HepG2 (cell line): ENCODE measurements around the gene SMAD2.

Experiments used
- ASH2L ChIP-seq: fragments of 300-600, 200-600 bp; sonication (generic); IDR thresholded peaks from 2 replicates; pipeline ENCODE4 v1.7.0; 2017; ENCODE audit warnings: low read depth, mild to moderate bottlenecking, moderate library complexity, mixed read lengths, low read length; ENCODE audit not compliant: insufficient read length
- ELF1 ChIP-seq: sonication (generic); formaldehyde crosslinking; IDR thresholded peaks from 2 replicates; pipeline ENCODE4 v1.4.0; 2020; ENCODE audit warnings: missing genetic modification reagents
- EZH2 ChIP-seq: conservative IDR thresholded peaks from 2 replicates; pipeline ENCODE4 v1.6.1; 2012; ENCODE audit warnings: mild to moderate bottlenecking, low read depth, low read length, moderate library complexity
- HNRNPH1 ChIP-seq: fragments of 200-400 bp; formaldehyde crosslinking; optimal IDR thresholded peaks from 2 replicates; pipeline ENCODE3; 2017; ENCODE audit warnings: mild to moderate bottlenecking, low read depth, low read length
- NFYB ChIP-seq: sonication (generic); formaldehyde crosslinking; IDR thresholded peaks from 2 replicates; pipeline ENCODE4 v1.4.0; 2020; ENCODE audit warnings: missing genetic modification reagents
- SMAD9 ChIP-seq: sonication (generic); formaldehyde crosslinking; IDR thresholded peaks from 2 replicates; pipeline ENCODE4 v1.5.1; 2020; ENCODE audit warnings: mild to moderate bottlenecking, missing genetic modification reagents
- THYN1 ChIP-seq: sonication (generic); formaldehyde crosslinking; IDR thresholded peaks from 2 replicates; pipeline ENCODE4 v1.8.1; 2023; ENCODE audit warnings: low read depth, mild to moderate bottlenecking, moderate library complexity, missing genetic modification reagents, borderline replicate concordance
- ZFP41 ChIP-seq: sonication (generic); formaldehyde crosslinking; IDR thresholded peaks from 2 replicates; pipeline ENCODE4 v1.4.0; 2020; ENCODE audit warnings: mild to moderate bottlenecking, missing genetic modification reagents, borderline replicate concordance
- ZNF121 ChIP-seq: sonication (generic); formaldehyde crosslinking; IDR thresholded peaks from 2 replicates; pipeline ENCODE4 v1.5.0; 2020; ENCODE audit warnings: mild to moderate bottlenecking, missing genetic modification reagents
- TF ChIP-seq, protein P1 (sequence below): IDR thresholded peaks from 2 replicates; pipeline ENCODE4 v1.6.1; 2012; ENCODE audit warnings: inconsistent platforms
- TF ChIP-seq, protein P2 (sequence below): sonication (generic); formaldehyde crosslinking; IDR thresholded peaks from 2 replicates; pipeline ENCODE4 v1.5.0; 2020; ENCODE audit warnings: mild to moderate bottlenecking, missing genetic modification reagents, moderate library complexity

DNA sequence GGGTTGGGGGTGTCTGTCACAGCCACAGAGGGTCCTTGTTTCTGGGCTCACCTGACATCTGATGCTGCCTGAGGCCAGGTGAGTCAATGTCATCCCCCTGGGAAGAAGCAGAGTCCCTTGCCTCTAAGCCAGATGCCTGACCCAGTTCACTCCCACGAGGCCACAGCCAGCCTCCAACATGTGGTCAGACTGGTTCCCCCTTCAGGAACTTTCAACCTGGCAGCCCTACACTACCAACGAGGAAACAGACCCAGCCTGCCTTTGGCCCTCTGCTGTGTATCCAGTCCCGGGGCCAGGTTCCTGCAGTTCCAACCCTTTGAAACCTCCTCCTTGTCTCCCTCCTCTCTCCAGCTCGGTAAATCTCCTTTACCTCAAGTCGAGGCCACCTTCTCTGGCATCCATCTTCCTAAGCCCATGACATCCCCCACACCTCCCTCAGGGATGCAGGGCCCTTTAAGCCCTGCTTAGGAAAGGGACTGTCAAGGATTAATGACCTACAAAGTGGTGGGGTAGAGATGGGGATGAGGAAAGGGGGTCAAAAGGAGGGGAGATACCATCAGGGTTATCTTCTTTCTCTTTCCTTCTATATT is 49.2 kb upstream of the SMAD2 start:
- TF ChIP-seq THYN1 (CRISPR knock-in tag) (no peak), EZH2 (no peak), HNRNPH1 (no peak), ZFP41 (CRISPR knock-in tag) (no peak), ASH2L (no peak), ZNF121 (CRISPR knock-in tag) (no peak), NFYB (CRISPR knock-in tag) (no peak), ELF1 (no peak), SMAD9 (CRISPR knock-in tag) (no peak)
- TF ChIP-seq, protein P1, sequence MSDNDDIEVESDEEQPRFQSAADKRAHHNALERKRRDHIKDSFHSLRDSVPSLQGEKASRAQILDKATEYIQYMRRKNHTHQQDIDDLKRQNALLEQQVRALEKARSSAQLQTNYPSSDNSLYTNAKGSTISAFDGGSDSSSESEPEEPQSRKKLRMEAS = no peak
- TF ChIP-seq, protein P2, sequence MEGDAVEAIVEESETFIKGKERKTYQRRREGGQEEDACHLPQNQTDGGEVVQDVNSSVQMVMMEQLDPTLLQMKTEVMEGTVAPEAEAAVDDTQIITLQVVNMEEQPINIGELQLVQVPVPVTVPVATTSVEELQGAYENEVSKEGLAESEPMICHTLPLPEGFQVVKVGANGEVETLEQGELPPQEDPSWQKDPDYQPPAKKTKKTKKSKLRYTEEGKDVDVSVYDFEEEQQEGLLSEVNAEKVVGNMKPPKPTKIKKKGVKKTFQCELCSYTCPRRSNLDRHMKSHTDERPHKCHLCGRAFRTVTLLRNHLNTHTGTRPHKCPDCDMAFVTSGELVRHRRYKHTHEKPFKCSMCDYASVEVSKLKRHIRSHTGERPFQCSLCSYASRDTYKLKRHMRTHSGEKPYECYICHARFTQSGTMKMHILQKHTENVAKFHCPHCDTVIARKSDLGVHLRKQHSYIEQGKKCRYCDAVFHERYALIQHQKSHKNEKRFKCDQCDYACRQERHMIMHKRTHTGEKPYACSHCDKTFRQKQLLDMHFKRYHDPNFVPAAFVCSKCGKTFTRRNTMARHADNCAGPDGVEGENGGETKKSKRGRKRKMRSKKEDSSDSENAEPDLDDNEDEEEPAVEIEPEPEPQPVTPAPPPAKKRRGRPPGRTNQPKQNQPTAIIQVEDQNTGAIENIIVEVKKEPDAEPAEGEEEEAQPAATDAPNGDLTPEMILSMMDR (CRISPR knock-in tag) = no peak
